NCI-H1436 treated with DMSO at 0.1 percent for 48 hours (cell line): ENCODE results near the gene CCDC183.

ENCODE experiments used
- DNase-seq: peaks from one replicate; lab custom pipeline; 2025; lab: John Stamatoyannopoulos, UW

Gene CCDC183

DNA sequence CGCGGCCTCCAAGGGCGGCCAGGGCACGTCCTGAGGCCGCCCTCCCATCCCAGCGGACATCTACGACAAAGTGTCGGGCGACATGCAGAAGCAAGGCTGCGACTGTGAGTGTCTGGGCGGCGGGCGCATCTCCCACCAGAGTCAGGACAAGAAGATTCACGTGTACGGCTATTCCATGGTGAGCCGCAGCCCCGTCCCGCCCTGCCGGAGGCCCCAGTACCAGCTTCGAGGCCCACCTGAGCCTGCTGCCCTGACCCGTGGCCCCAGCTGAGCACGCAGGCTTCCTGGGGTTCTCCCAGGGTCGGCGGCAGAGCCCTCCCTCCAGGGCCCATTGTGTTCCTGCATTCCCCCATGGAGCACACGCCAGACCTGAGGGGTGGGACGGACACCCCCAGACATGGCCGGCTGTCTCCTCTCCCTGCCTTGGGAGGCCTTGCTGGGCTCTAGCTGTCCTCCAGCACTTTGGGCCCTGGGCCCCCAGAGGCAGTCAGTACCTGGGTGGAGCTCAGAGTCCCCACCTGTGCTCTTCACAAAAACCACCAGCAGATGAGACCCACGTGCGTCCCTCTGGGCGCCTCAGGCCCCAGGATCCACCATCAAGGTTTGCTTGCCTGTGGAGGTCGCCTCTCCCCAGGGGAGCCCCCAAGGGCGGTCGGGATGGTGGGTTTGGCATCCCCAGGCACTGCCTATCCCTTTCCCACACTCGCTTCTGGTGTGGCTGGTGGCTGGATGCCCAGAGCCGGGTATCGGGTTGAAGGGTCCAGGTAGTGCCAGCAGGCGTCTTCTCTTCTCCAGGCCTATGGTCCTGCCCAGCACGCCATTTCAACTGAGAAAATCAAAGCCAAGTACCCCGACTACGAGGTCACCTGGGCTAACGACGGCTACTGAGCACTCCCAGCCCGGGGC is 54.1 kb downstream of the CCDC183 start:
- no peak for DNase-seq

DNA sequence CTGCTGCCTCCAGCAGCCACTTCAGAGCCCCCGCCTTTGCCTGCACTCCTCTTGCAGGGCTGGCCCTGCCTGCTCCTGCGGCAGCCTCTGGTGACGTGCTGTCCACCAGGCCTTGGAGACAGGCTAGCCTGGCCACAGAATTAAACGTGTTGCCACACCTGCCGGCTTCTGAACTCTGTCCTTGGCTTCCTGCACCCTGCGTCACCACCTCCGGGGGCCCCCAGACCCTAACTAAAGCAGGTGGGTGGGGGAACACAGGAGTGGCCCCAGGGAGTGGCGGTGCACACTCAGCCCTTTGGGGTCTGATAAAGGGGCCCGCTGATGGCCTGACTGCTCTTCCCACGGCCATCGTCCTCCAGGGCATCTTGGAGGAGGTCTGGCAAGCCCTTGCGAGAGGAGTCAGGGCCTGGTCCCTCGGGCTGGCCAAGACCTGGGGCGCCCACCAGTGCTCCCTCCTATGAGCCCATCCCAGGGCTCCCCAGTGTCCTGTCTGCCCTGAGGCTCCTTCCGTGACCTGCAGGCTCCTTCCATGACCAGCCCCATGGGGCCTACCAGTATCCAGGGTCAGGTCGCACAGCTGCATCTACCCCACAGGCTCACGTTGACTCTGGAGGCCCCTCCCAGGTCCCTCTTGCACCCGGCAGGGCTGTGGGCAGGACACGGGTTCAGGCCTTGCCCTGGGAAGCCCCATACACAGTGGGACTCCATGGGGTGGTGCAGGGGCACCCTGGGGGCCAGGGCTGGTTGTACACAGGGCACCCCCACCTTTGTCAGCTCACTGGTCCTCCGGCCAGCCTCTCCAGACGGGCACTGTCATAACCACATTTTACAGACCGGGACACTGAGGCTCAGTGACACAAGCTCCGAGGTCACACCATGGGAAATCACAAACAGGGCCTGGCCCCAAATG is 55.0 kb downstream of the CCDC183 start:
- no peak for DNase-seq

GRCh38 chr9:136851941-136852663 is 56.0 kb downstream of the CCDC183 start, which contains the start of gene MAMDC4:
Gene MAMDC4, plus strand, starts transcription at chr9:136852346. Its CDS starts 71 bp downstream, at chr9:136852417.
- no peak for DNase-seq

GRCh38 chr9:136852664-136853595 is 56.8 kb downstream of the CCDC183 start:
- DNase-seq: no peak

DNA sequence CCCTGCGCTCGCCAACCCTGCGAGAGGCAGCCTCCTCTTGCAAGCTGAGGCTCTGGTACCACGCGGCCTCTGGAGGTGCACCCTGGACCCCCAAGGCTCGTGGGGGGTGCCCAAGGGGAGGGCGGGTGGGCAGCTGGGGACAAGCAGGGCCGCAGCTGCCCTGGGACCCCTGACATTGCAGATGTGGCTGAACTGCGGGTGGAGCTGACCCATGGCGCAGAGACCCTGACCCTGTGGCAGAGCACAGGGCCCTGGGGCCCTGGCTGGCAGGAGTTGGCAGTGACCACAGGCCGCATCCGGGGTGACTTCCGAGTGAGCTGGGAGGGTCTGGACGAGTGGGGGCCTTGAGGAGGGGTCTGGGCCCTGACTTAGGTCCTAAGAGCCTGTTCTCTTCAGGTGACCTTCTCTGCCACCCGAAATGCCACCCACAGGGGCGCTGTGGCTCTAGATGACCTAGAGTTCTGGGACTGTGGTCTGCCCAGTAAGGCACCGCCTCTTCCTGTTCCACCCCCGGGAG is 57.5 kb downstream of the CCDC183 start:
- DNase-seq: no peak

- no peak for DNase-seq
Observed at GRCh38 chr9:136854113-136854841, 58.1 kb downstream of the CCDC183 start.

- no peak for DNase-seq
Observed at GRCh38 chr9:136854842-136855460, 58.8 kb downstream of the CCDC183 start.

DNA sequence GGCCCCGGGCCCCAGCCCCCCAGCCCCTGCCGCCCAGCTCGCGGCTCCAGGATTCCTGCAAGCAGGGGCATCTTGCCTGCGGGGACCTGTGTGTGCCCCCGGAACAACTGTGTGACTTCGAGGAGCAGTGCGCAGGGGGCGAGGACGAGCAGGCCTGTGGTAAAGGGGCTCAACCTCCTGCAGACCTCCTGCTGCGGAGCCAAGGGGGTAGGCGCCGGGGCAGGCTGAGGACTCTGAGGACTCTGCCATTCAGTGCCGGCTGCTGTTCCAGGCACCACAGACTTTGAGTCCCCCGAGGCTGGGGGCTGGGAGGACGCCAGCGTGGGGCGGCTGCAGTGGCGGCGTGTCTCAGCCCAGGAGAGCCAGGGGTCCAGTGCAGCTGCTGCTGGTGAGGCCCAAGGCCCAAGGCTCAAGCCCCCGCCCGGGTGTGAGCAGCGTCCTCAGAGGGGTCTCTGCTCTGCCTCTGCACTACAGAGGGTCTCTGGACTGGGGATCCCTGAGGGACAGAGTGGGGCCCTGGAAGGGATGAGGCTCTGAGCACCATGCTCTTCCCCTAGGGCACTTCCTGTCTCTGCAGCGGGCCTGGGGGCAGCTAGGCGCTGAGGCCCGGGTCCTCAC is 59.4 kb downstream of the CCDC183 start:
- DNase-seq: no peak

DNA sequence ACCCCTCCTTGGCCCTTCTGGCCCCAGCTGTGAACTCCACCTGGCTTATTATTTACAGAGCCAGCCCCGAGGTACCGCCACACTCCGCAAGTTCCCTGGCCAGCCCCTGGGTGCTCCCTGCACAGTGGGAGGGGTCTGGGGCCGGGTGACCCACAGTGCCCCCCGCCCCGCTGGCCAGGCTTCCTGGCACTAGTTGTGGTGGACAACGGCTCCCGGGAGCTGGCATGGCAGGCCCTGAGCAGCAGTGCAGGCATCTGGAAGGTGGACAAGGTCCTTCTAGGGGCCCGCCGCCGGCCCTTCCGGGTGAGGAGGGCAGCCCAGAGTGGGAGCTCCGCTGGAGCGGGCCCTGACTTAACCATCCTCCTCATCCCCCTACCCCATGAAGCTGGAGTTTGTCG is 59.9 kb downstream of the CCDC183 start:
- no peak for DNase-seq

DNA sequence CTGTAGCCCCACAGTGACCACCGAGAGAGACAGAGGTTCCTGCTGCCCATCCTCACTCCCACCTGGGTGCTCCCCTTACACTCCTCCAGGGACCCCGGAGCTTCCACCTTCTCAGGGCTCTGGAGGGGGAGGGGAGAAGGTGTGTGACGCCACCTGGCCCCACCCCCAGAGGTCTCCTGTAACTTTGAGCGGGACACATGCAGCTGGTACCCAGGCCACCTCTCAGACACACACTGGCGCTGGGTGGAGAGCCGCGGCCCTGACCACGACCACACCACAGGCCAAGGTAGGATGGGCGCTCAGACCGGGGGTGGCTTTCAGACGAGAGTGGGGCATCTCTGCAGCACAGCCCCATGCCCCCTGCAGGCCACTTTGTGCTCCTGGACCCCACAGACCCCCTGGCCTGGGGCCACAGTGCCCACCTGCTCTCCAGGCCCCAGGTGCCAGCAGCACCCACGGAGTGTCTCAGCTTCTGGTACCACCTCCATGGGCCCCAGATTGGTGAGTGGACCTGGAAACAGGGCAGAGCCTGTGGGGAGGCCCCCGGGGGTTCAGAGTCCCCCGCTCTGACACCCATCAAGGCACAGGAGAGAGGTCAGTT is 60.5 kb downstream of the CCDC183 start:
- DNase-seq: no peak

DNA sequence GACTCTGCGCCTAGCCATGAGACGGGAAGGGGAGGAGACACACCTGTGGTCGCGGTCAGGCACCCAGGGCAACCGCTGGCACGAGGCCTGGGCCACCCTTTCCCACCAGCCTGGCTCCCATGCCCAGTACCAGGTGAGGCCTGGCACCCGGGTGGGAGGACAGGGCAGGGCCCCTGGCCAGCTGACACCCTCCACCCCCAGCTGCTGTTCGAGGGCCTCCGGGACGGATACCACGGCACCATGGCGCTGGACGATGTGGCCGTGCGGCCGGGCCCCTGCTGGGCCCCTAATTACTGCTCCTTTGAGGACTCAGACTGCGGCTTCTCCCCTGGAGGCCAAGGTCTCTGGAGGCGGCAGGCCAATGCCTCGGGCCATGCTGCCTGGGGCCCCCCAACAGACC is 61.0 kb downstream of the CCDC183 start:
- no peak for DNase-seq
